ENCODE measurements around the gene SLCO1A2.

DNA sequence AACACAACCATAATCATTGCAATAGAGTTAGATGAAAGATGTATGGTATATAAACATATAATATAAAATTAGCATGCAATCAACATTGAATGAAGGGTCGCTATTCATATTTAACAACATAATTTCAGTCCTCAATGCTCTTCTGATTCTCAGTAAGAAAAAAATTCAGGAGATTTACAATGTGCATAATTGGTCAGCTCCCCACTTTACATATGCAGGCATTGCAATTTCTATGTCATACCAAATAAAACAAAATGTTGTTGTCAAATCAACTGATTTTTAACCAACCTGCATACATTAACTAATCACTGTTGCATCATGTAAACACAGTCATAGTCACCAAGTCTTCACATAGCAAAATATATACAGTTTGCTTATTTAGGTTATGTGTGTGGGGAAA is 5.2 kb upstream of the SLCO1A2 start:
- TF ChIP-seq POLR2A (IDR thresholded peaks at IDR 0.05), result no peak
- TF ChIP-seq, protein P1, sequence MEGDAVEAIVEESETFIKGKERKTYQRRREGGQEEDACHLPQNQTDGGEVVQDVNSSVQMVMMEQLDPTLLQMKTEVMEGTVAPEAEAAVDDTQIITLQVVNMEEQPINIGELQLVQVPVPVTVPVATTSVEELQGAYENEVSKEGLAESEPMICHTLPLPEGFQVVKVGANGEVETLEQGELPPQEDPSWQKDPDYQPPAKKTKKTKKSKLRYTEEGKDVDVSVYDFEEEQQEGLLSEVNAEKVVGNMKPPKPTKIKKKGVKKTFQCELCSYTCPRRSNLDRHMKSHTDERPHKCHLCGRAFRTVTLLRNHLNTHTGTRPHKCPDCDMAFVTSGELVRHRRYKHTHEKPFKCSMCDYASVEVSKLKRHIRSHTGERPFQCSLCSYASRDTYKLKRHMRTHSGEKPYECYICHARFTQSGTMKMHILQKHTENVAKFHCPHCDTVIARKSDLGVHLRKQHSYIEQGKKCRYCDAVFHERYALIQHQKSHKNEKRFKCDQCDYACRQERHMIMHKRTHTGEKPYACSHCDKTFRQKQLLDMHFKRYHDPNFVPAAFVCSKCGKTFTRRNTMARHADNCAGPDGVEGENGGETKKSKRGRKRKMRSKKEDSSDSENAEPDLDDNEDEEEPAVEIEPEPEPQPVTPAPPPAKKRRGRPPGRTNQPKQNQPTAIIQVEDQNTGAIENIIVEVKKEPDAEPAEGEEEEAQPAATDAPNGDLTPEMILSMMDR (IDR thresholded peaks at IDR 0.05), result no peak

Data from right lobe of liver (tissue), 4 donors.